ENCODE measurements around the gene CROCC2.

Gene CROCC2

DNA sequence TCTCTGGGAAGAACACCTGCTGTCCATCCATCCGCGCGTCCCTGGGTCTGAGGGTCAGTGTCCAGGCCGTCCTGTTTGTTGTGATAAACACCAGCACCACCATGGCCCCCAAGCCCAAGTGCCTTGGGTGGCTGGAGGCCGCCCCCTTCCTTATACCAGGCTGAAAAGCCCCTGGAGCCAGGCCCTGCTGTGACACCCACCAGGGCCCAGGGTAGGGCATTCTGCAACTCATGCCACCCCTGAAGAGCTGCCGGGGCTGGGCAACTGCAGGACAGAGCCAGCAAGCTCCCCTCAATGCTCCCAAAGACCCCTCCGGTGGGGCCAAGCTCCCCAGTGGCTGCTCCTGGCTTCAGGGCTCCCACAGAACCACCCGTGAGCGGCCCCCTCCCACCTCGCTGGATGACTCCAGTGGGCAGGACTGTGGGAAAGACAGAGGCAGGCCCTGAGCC lies 60.3 kb downstream of the CROCC2 start:
- no peak overlapping the region for H3K27ac Mint-ChIP-seq
- no peak overlapping the region for H3K4me3 Mint-ChIP-seq
- peaks cover 8% of the 10 kb centered on the region for H3K27me3 Mint-ChIP-seq (ENCODE audit: low read depth, poor library complexity)
- H3K9me3 Mint-ChIP-seq, result peaks cover 8% of the 10 kb centered on the region
- peaks cover 11% of the 10 kb centered on the region for H3K4me1 Mint-ChIP-seq
- TF ChIP-seq, protein P1, sequence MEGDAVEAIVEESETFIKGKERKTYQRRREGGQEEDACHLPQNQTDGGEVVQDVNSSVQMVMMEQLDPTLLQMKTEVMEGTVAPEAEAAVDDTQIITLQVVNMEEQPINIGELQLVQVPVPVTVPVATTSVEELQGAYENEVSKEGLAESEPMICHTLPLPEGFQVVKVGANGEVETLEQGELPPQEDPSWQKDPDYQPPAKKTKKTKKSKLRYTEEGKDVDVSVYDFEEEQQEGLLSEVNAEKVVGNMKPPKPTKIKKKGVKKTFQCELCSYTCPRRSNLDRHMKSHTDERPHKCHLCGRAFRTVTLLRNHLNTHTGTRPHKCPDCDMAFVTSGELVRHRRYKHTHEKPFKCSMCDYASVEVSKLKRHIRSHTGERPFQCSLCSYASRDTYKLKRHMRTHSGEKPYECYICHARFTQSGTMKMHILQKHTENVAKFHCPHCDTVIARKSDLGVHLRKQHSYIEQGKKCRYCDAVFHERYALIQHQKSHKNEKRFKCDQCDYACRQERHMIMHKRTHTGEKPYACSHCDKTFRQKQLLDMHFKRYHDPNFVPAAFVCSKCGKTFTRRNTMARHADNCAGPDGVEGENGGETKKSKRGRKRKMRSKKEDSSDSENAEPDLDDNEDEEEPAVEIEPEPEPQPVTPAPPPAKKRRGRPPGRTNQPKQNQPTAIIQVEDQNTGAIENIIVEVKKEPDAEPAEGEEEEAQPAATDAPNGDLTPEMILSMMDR (IDR thresholded peaks at IDR 0.05), result no peak
- DNase-seq, result peak; percentile 1
- H3K36me3 Mint-ChIP-seq (ENCODE audit: low read depth), result no peaks in the 10 kb centered on the region

- TF ChIP-seq, protein P1 (IDR thresholded peaks at IDR 0.05), result no peak
- no peak overlapping the region for H3K4me3 Mint-ChIP-seq
Observed at GRCh38 chr2:240966906-240967680, 61.0 kb downstream of the CROCC2 start.

DNA sequence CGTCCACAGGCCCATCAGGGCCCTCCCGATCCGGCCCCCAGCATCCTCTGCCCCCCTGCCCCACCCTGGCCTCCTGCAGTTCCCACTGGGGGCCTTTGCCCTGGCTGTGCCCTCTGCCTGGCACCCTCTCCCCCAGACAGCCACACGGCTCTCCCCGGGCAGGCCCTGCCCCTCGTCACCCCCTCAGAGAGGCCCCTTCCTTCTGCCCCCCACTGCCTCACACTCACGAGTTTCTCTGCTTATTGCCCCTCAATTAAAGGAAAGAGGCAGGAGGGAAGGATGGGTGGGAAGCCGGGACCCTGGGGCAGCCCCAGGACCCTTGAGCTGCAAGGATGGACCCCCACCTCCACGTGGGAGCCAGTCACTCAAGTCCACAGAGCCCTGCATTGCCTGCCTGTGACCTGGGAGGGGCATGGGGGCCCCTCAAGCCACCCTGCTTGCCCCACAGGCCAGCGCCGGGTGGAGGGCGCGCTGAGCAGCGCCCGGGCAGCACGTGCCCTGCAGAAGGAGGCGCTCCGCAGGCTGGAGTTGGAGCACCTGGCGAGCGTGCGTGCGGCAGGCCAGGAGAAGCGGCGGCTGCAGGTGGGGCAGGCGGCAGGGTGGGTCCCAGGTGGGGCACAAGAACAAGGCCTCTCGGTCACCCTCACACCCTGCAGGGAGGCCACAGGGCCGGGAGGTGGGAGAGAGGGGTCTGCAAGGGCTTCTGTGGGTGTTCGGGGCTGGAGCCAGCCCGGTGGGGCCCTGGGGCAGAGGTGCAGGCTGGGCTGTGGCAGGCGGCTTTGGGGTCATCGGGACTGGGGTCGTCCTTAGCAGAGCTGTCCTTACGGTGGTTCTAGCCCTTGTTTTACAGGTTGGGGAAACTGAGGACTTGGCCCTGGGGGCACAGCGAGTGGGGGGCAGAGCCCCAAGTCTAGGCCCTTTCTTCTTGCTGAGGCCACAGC lies 61.8 kb downstream of the CROCC2 start:
- H3K9me3 Mint-ChIP-seq, result peaks cover 8% of the 10 kb centered on the region
- H3K4me3 Mint-ChIP-seq, result no peak overlapping the region
- no peak overlapping the region for H3K27ac Mint-ChIP-seq
- TF ChIP-seq, protein P1 (IDR thresholded peaks at IDR 0.05), result no peak
- no peak for DNase-seq
- H3K36me3 Mint-ChIP-seq (ENCODE audit: low read depth), result no peaks in the 10 kb centered on the region
- peaks cover 16% of the 10 kb centered on the region for H3K4me1 Mint-ChIP-seq
- peaks cover 13% of the 10 kb centered on the region for H3K27me3 Mint-ChIP-seq (ENCODE audit: low read depth, poor library complexity)

More at GRCh38 chr2:240966906-240967680, 61.0 kb downstream of the CROCC2 start:
- H3K27me3 Mint-ChIP-seq (ENCODE audit: low read depth, poor library complexity), result peaks cover 8% of the 10 kb centered on the region
- no peaks in the 10 kb centered on the region for H3K36me3 Mint-ChIP-seq (ENCODE audit: low read depth)
- peaks cover 16% of the 10 kb centered on the region for H3K4me1 Mint-ChIP-seq
- peaks cover 8% of the 10 kb centered on the region for H3K9me3 Mint-ChIP-seq
- no peak overlapping the region for H3K27ac Mint-ChIP-seq
- DNase-seq, result peak; percentile 2

DNA sequence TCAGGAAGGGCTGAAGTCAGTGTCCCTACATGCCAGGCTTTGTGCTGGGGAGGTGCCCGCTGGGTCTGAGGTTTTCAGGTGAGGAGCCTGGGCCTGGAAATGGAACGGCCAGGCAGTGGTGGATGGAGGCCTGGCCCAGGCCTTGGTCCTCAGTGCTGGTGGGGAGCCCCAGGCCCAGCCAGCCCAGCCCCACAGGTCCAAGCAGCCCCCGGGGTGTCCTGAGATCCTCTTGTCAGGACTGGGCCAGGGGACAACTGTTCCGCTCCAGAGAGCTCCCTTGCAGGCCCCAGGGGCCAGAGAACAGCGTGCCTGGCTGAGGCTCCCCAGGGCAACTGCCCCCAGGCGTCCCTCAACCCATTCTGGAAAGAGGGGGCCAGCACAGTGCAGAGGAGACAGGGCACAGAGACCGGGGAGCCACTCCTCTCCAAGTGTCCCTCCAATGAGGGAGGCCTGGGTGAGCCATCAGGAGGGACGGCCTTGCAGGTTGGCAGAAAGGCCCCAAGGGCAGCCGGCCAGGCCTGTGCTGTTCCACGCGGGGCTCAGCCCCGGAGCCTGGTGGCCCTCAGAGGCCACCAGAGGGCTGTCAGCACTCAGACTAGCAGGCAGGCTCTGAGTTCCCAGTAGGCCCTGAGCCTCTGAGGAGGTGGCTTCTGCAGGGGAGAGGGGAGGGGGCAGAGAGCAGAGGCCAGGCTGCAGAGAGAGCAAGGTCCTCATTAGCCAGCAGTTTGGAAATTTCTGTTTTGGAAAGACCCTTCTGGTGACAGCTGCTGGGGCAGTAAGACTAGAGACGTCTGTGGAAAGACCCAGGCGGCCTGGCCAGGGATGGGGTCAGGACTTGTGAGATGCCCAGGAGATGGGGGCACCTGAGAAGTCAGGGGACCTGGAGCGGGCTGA lies 62.8 kb downstream of the CROCC2 start:
- H3K4me1 Mint-ChIP-seq, result peaks cover 16% of the 10 kb centered on the region
- H3K9me3 Mint-ChIP-seq, result peaks cover 8% of the 10 kb centered on the region
- H3K27me3 Mint-ChIP-seq (ENCODE audit: low read depth, poor library complexity), result peaks cover 20% of the 10 kb centered on the region
- no peak overlapping the region for H3K4me3 Mint-ChIP-seq
- no peak overlapping the region for H3K27ac Mint-ChIP-seq
- DNase-seq, result peak; percentile 7
- TF ChIP-seq, protein P1 (IDR thresholded peaks at IDR 0.05), result no peak
- H3K36me3 Mint-ChIP-seq (ENCODE audit: low read depth), result no peaks in the 10 kb centered on the region

DNA sequence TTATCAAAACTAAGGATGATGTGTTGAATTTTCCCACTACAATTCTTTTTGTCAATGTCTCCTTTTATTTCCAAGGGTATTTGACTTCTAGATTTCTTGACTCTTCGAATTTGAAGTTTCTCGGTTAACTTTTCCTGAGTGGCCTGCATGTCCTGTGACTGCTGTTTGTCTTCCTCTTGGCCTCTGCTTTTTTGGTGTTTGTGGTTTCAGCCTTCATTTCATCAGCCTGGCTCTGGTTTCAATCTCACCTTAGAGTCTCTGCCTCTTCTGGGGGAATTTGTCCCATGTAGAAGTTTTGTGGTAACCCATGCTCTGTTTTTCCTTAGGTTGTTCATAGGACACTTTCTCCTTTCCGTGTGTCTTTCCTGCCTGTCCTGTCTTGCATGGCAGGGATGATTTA lies 64.0 kb downstream of the CROCC2 start:
- H3K9me3 Mint-ChIP-seq, result peaks cover 8% of the 10 kb centered on the region
- DNase-seq, result no peak
- H3K4me3 Mint-ChIP-seq, result peak overlapping the region; percentile 19
- no peaks in the 10 kb centered on the region for H3K36me3 Mint-ChIP-seq (ENCODE audit: low read depth)
- H3K27me3 Mint-ChIP-seq (ENCODE audit: low read depth, poor library complexity), result peaks cover 27% of the 10 kb centered on the region
- no peak overlapping the region for H3K27ac Mint-ChIP-seq
- TF ChIP-seq, protein P1 (IDR thresholded peaks at IDR 0.05), result no peak
- H3K4me1 Mint-ChIP-seq, result peaks cover 16% of the 10 kb centered on the region
